NT2/D1 (cell line): ENCODE data around the gene CNIH1.

ENCODE experiments used
- DNase-seq: peaks from one replicate; pipeline ENCODE4 v3.0.0-alpha.2; 2011; ENCODE audit warnings: low read depth, low spot score
- H3K27me3 ChIP-seq: 2 replicates; pipeline ENCODE4 v1.6.0; 2011; ENCODE audit warnings: mild to moderate bottlenecking; ENCODE audit not compliant: insufficient read length, insufficient read depth
- H3K36me3 ChIP-seq: 2 replicates; pipeline ENCODE4 v1.6.1; 2011; ENCODE audit warnings: mild to moderate bottlenecking, low read length, mixed read lengths; ENCODE audit not compliant: insufficient read depth, insufficient read length
- H3K4me1 ChIP-seq: 2 replicates; pipeline ENCODE4 v1.5.1; 2011; ENCODE audit not compliant: insufficient read depth, insufficient read length
- H3K4me3 ChIP-seq: 2 replicates; pipeline ENCODE4 v1.5.1; 2011; ENCODE audit warnings: low read depth; ENCODE audit not compliant: insufficient read length
- H3K9ac ChIP-seq: 2 replicates; pipeline ENCODE4 v1.6.0; 2011; ENCODE audit warnings: low read depth; ENCODE audit not compliant: insufficient read length
- H3K9me3 ChIP-seq: 2 replicates; pipeline ENCODE4 v1.5.1; 2011; ENCODE audit warnings: mild to moderate bottlenecking, low read length; ENCODE audit not compliant: insufficient read depth
- SUZ12 ChIP-seq: IDR thresholded peaks from 2 replicates; pipeline ENCODE4 v1.6.1; 2011; ENCODE audit not compliant: insufficient read length, insufficient read depth; ENCODE audit errors: extremely low read depth
- YY1 ChIP-seq: IDR thresholded peaks from 2 replicates; pipeline ENCODE4 v1.6.1; 2011; ENCODE audit not compliant: insufficient read length, insufficient read depth
- ZNF274 ChIP-seq: IDR thresholded peaks from 2 replicates; pipeline ENCODE4 v1.6.1; 2011; ENCODE audit warnings: mild to moderate bottlenecking, low read depth, low read length

Gene CNIH1

DNA sequence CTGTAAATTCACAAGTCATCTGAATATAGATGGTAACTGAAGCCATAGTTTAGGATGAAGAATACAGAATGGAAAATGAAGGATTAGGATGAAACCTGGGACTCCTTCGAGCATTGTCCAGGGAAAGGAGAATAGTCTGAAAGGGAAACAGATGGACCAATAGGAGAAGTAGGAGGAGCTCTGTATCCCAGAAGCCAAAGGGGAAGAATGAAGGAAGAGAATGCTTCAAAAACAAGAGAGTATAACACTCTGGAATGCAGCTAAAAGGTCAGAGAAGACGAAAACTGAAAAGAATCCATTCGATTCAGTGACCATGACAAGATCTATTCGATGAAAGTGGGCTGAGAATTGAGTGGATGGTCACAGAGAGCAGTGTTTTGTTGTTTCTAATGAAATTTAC, 46.6 kb upstream of the CNIH1 start:
- TF ChIP-seq SUZ12 (no peak), YY1 (no peak), ZNF274 (no peak)
- no peaks in the 10 kb centered on the region for H3K27me3 ChIP-seq
- DNase-seq: no peak
- H3K9me3 ChIP-seq: no peaks in the 10 kb centered on the region
- peak overlapping the region; percentile 92 for H3K9ac ChIP-seq
- no peaks in the 10 kb centered on the region for H3K4me1 ChIP-seq
- H3K4me3 ChIP-seq: peak overlapping the region; percentile 85
- peaks cover 11% of the 10 kb centered on the region for H3K36me3 ChIP-seq

DNA sequence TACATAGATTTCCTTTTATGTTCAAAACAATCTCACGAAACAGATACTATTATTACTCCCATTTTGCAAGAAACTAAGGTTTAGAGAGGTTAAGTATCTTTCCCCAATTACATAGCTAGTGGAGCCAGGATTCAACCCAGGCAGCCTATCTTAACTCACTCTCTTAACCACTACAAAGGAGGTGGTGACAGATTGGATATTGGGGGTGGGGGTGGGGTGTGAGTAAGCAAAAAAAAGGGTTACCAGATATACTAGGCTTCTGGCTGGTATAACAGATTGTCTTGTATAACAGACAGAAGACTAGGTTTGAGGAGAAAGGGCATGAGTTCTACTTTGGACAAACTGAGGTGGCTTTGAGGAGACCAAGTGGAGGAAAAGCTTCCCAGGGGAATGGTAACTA, 45.5 kb upstream of the CNIH1 start:
- no peak for DNase-seq
- no peaks in the 10 kb centered on the region for H3K27me3 ChIP-seq
- TF ChIP-seq SUZ12 (no peak), ZNF274 (no peak), YY1 (no peak)
- H3K4me3 ChIP-seq: no peak overlapping the region
- no peaks in the 10 kb centered on the region for H3K9me3 ChIP-seq
- H3K36me3 ChIP-seq: peaks cover 21% of the 10 kb centered on the region
- no peak overlapping the region for H3K9ac ChIP-seq
- no peaks in the 10 kb centered on the region for H3K4me1 ChIP-seq

DNA sequence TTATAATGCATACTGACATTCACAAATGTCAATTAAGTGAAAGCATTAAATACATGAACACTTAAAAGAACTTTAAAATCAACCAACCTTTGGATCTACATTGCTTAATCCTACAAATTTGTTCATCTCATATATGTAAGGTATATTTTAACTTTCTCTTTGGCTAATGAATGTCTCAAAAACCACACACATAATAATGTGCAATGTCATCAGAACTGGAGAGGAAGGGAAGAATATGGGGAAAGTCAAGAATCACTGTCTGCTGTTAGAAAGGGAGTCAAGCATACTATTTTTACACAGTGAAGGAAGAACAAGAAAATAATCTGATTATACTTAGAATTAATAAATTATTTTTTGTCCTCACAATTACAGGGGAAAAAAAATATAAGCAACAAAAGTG, 42.7 kb upstream of the CNIH1 start:
- Histone ChIP-seq H3K9ac (no peak overlapping the region), H3K4me1 (no peaks in the 10 kb centered on the region), H3K27me3 (no peaks in the 10 kb centered on the region), H3K9me3 (no peaks in the 10 kb centered on the region), H3K4me3 (no peak overlapping the region), H3K36me3 (peaks cover 44% of the 10 kb centered on the region)
- TF ChIP-seq ZNF274: no peak
- no peak for TF ChIP-seq YY1
- TF ChIP-seq SUZ12: no peak
- DNase-seq: no peak

DNA sequence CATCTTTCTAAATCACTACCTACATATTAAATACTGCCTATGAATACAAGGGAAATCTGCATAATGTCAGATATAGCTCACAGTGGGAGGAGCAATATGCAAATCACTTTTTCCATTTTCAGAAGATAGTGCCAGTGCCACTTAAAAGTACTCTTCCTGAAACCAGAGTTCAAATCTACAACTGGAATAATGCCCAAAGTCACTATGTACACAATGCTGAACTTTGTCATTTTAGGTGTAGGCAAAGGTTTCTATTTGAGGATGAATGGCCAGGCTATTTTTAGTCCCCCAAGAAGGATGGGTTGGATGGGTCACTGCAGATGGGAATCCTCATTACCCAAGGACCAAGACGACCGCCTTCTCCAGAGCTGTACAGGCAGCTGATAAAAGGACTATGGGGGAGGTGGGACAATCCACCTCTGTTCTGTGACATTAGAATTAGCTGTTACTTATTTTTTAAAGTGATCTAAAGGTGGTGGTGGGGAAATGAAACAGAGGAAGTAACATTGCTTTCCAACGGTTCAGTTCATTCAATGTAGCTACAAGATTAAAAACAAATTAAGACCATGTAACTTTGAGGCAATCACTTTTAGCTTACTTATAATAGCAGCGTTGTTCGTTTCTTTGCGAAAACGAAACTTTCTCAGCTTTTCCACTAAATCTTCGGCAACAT, 42.0 kb upstream of the CNIH1 start:
- no peak for DNase-seq
- Histone ChIP-seq H3K4me1 (no peaks in the 10 kb centered on the region), H3K27me3 (no peaks in the 10 kb centered on the region), H3K36me3 (peaks cover 51% of the 10 kb centered on the region), H3K4me3 (no peak overlapping the region), H3K9ac (no peak overlapping the region), H3K9me3 (no peaks in the 10 kb centered on the region)
- TF ChIP-seq SUZ12: no peak
- no peak for TF ChIP-seq ZNF274
- no peak for TF ChIP-seq YY1

DNA sequence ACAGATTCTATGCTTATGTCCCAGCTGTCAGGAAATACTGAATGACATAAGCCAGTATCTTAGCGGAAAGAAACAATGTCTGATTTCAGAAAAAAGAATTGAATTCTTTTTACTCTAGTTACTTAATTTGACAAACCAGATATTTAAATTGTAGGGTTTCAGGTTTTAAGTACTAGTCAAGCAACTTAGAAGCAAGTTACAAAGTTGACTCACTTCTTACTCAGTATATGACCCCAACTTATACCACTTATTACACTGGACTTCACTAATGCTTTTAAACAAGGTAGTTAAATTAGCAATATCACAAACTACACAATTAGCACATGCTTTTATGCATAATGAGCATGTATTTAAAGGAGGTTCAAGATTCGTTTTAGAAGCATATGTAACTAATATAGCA, 40.5 kb upstream of the CNIH1 start:
- H3K36me3 ChIP-seq: peaks cover 56% of the 10 kb centered on the region
- H3K27me3 ChIP-seq: no peaks in the 10 kb centered on the region
- no peak overlapping the region for H3K9ac ChIP-seq
- no peaks in the 10 kb centered on the region for H3K9me3 ChIP-seq
- DNase-seq: no peak
- TF ChIP-seq ZNF274 (no peak), YY1 (no peak), SUZ12 (no peak)
- H3K4me1 ChIP-seq: no peaks in the 10 kb centered on the region
- H3K4me3 ChIP-seq: no peak overlapping the region

DNA sequence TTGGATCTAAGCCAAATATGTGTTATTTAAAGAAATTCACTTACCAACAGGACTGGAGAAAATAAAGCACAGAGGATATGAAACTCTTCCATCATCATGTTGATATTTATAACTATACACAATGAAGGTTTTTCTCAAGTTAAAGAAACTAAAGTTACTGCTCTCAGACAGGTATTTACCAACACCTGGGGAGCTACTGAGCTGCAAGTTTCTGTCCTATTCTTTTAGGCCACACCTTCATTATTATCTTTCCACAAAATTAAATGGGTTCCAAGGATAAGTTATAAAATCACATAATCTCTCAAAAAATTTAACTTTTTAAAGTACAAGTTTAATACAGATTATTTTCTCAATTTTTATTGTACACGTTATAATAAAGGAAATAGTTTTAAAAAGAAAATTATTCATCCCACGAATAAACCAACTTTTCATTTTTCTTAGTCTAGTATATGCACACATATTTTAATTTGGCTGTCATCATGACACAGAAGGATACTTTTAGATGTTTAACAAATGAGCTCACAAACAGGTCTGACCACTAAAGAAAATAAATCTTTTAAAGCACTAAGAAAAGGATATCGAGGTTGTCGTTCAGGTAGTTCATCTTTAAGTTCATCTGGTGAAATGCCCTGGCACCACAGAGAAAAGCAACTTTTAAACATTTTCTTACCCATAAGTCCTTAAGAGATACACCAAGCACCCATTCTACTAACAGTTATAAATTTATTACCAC, 39.8 kb upstream of the CNIH1 start:
- Histone ChIP-seq H3K9ac (no peak overlapping the region), H3K4me1 (no peaks in the 10 kb centered on the region), H3K36me3 (peaks cover 56% of the 10 kb centered on the region), H3K9me3 (no peaks in the 10 kb centered on the region), H3K4me3 (no peak overlapping the region), H3K27me3 (no peaks in the 10 kb centered on the region)
- no peak for DNase-seq
- TF ChIP-seq ZNF274 (no peak), SUZ12 (no peak), YY1 (no peak)

DNA sequence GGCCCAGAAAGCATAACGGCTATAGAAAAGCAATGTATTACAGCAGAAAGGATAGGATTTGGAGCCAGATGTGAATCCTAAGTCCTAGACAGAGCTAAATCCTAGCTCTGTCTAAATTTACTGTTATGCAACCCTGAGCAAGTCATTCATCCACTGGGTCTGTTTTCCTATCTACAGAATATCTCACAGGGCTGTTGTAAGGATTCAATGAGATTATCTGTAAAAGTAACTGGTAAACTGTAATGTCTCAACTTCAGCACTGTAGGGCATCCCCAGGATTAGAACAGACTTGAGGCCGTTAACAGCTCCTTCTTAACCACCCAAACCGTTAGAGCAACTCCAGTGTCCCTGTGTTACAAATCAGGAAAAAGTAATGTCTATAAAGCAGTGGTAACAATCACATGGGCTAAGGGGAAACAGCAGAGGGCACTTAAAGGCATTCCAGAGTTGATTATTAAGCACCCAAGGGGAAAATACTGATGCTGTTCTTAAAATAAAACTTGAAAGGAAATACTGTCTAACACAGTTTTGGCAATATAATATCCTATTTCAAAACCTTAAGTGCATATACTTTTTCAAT, 37.6 kb upstream of the CNIH1 start:
- H3K27me3 ChIP-seq: no peaks in the 10 kb centered on the region
- DNase-seq: no peak
- no peaks in the 10 kb centered on the region for H3K4me1 ChIP-seq
- H3K9ac ChIP-seq: no peak overlapping the region
- peaks cover 55% of the 10 kb centered on the region for H3K36me3 ChIP-seq
- no peak overlapping the region for H3K4me3 ChIP-seq
- no peaks in the 10 kb centered on the region for H3K9me3 ChIP-seq
- TF ChIP-seq YY1: no peak
- no peak for TF ChIP-seq ZNF274
- TF ChIP-seq SUZ12: no peak
